GM18520 (cell line): ENCODE results near the gene OBSCN.
"Not testable (repeated sequence)": the region's sequence is repeated elsewhere in the genome, so short reads cannot be mapped to it uniquely, and the experiment has no call there.

Experiments used
- ATAC-seq: cut with Tn5 transposase; IDR thresholded peaks from one replicate; pipeline ENCODE4 v1.9.1; 2021; ENCODE audit not compliant: unreplicated experiment

Gene OBSCN

DNA sequence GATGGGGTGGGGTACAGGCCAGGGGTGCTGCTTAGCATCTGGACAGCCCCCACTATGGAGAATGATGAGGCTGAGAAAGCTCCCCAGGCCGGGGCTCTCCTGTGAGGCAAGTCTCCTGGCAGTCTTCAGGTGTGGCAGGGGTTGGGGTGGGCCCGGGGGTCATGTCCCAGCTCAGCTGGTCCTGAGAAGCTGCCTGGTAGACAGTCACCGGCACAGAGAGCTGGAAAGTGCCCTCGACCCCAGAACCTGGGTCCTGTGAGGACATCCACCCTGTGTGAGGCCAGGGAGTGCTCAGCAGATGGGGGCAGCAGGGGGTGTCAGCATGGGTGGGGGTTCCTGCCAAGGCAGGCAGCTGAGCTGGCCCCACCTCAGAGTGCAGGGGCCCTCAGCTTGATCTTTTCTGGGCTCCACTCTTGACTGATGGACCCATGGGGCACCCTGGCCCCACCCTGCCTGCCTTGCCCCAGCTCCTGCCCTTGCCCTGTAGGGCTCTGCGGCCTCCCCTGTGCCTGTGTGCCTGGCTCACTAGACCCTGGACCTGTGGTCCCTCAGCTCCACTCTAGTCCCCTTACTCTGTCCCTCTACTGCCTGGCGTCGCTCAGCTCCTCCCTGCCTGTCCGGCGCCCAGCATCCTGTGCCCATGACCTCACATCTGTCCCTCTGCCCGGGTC lies 36.5 kb upstream of the OBSCN start:
- ATAC-seq = no peak

DNA sequence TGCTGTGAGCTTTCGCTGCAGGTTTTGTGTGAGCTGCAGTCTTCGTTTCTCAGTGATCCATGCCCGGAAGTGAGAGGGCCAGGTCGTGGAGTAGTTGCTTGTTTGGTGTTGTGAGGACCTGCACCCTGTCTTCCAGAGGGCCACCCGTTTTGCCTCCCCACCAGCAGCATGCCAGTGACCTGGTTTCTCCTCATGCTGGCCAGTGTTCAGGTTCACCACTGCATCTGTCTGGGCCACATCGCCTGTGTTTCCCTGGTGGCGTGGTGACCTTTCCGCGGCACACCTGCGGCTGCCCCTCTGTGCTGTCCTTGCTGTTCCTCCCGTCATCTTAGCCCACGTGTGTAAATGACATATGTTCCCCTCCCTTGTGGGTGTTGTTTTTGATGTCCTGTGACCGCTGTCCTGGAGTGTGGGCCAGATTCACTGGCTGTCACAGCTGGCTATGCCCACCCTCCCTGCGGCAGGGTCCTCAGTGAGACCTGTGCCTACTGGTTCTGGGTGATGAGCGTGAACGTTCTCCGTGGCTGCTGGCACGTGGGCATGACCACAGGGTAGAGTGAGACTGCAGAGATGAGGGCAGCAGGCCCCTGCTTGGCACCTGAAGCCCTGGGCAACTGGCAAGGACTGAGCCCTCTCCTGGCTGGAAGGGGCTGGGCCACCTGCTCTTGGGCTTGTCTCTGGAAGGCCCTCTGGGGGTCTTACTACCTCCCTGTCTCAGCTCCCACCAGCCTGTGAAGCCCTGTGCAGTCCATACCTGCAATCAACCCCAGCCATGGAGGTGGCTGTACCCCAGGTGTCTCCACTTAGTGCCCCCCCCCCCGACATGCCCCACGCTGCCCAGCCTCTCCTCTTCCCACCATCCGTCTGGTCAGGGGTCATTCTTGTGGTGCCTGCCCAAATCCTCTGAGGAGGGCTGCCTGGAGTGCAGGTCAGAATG lies 35.0 kb upstream of the OBSCN start:
- ATAC-seq = no peak

DNA sequence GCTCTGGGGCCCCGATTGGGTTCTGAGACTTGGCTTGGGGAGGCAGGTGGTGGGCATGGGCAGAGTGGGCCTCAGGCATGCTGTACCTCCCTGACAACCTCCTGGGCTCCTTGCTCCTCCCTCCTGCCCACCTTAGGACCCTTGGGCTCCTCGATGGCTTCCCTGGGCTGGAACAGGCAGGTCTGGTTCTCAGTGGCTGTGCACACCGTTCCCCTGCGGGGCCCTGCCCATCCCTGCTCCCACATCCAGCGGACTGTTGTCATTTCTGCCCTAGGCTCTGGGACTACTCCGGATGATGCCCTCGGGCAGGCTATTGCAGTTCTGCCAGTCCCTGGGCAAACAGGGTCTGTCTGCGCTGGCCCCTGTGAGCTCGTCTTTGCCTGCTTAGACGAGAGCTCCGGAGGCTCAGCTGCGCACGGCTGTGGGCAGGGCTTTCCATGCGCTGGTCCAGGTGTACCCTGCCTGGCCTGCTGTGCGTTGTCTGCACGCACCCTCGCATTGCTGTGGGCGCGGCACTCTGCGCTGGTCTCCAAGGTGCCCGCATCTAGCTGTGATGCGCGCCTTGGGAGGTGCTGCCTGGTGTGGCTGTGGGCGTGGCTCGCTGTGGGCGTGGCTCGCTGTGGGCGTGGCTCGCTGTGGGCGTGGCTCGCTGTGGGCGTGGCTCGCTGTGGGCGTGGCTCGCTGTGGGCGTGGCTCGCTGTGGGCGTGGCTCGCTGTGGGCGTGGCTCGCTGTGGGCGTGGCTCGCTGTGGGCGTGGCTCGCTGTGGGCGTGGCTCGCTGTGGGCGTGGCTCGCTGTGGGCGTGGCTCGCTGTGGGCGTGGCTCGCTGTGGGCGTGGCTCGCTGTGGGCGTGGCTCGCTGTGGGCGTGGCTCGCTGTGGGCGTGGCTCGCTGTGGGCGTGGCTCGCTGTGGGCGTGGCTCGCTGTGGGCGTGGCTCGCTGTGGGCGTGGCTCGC lies 34.0 kb upstream of the OBSCN start:
- ATAC-seq = not testable (repeated sequence)

- no peak for ATAC-seq
Measured at GRCh38 chr1:228174482-228175315, 33.1 kb upstream of the OBSCN start.

DNA sequence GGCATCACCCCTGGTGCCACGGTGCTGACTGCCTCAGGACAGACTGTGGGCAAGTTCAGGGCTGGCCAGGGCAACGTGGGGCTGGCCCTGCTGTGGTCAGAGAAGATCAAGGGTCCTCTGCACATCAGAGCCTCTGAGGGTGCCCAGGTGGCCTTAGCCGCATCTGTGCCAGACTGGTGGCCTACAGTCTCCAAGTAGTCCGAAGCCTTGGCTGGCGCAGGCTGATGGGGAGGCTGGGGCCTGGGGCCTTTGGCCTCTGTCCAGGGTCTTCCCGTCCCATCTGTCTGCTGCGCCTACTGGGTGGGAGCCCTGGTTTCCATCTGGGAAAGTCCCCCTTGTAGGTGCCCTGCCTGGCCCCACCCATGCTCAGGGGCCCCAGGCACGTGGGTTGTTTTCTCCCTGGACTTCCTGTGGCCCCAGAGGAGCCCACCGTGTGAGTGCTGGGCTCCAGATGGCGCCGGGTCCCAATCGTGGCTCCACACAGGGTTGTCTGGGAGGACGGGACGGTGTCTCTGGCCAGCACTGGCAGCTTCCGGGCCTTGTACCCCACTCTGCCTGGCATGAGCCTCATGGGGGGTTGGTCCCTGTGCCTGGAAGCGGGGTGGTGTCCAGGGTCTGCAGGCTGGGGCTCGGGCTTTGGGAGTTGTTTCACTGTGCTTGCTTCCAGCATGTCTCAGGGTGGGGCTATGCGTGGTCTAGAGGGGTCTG lies 32.4 kb upstream of the OBSCN start:
- no peak for ATAC-seq

- no peak for ATAC-seq
Measured at GRCh38 chr1:228176024-228176395, 31.8 kb upstream of the OBSCN start.

DNA sequence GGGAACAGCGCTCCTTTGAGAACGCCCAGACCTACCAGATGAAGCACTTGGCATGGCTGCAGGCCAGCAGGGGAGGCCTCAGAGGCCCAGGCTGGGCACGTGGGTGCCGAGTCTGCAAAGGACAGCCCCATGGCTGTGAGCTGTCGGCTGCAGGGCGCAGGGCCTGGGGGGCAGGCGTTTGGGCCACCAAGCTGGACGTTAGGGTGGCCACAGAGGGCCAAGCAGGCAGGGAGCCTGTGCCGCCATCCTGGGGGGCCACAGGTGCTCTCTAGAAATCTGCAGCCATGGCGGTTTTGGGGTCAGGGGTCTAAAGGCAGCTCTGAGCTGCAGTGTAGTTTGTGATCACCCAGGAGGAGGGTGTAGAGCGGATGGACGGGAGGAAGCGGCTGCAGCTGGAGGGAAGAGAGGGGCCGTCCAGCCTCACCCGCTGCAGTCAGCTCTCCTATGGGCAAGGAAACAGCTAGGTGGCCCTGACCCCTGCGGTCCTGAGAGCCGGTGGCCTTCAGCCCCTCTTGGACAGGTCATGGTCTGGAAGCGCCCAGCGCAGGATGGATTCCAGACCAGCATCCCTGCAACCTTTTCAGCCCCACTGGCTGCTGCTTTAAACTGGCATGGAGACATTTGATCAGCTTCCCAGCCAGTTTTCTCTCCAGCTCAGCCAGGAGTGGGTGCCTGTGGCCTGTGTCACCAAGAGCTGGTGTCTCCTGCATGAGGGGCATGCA lies 31.2 kb upstream of the OBSCN start:
- ATAC-seq = no peak

DNA sequence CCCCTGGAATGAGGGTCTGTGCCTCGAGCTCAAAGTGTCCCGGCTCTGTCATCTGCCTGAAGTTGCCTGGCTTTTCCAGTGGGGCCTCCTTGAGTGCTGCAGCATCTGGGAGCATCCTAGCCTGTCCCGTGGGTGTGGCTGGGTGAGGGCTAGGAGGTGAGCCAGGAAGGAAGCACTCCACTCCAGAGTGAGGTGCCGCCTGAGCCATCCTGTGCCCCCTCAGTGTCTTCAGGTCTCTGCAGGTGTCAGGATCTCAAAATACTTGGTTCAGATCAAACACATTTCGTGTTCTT lies 30.7 kb upstream of the OBSCN start:
- ATAC-seq = no peak

- ATAC-seq = no peak
Measured at GRCh38 chr1:228177721-228178710, 29.8 kb upstream of the OBSCN start.

- ATAC-seq = no peak
Measured at GRCh38 chr1:228178737-228179684, 28.8 kb upstream of the OBSCN start.

GRCh38 chr1:228180271-228180958 lies 27.4 kb upstream of the OBSCN start:
- no peak for ATAC-seq

DNA sequence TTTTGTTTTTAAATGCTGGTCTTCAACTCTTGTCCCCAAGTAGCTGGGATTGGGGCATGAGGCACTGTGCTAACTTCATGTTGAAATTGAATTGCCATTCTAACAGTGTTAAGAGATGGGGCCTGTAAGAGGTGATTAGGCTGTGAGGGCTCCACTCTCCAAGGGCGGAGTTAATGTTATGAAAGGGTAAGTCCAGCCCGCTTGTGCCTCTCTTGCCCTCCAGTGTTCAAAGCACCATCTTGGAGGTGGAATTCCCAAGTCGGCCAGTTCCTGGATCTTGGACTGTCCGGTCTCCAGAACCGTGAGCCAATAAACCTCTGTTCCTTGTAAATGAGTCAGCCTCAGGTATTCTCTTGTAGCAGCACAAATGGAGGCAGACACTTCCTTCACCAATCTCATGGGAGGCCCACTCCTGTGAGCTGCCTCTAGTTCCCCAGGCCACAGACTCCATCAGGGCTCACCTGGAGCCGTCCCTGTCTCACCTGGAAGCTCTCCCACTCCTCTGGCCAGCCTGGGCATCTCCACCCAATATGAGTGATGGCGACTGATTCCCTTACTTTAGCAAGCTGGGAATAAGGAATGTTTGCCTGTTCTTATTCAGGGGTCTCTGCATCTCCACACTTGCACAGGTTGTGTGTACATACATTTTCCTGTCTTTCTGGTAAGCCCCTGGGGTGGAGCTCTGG lies 26.7 kb upstream of the OBSCN start:
- ATAC-seq = no peak

DNA sequence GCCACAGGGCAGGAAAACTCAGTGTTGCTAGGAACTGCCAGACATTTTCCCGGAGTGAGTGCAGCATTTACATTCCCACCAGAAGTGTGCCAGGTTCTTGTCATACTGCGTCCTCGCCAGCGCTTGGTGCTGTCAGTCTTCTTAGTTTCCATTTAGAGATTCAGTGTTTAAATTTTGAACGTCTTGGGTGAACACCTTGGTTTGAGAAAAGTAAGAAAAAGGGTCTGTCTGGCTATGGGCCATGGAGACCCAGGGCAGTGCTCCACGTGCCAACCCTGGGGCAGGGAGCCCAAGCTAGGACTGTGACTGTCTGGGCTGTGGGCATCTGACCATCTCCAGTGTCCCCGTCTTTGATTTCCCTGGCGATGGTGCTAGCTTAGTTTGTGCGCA lies 26.2 kb upstream of the OBSCN start:
- no peak for ATAC-seq

DNA sequence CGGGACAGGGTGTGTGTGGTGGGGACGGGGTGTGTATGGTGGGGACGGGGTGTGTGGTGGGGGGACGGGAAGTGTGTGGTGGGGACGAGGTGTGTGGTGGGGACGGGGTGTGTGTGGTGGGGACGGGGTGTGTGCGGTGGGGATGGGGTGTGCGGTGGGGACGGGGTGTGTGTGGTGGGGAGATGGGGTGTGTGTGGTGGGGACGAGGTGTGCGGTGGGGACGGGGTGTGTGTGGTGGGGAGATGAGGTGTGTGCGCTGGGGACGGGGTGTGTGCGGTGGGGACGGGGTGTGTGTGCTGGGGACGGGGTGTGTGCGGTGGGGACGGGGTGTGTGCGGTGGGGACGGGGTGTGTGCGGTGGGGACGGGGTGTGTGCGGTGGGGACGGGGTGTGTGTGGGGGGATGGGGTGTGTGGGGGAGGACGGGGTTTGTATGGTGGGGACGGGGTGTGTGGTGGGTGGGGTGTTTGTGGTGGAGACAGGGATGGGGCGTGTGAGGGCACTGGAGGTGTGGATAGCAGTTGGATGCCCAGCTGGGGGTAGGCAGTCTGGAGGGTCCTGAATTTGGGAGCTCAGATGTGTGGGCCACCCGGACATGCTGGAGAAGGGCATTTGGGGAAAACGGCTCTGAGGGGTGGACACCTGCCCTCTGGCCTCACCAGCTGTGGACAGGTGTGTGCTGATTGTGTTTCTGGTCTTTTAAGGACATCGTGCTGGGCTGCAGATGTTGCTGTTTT lies 25.4 kb upstream of the OBSCN start:
- no peak for ATAC-seq

- ATAC-seq = no peak
Measured at GRCh38 chr1:228184152-228184551, 23.7 kb upstream of the OBSCN start.
